C4-2B (cell line): ENCODE measurements around the gene GMPR.

Source experiments
- CTCF ChIP-seq: fragments of 450-650 bp; conservative IDR thresholded peaks from 2 replicates; pipeline ENCODE4 v1.5.1; 2017; ENCODE audit warnings: mild to moderate bottlenecking
- ZFX ChIP-seq: fragments of 450-650 bp; IDR thresholded peaks from 2 replicates; pipeline ENCODE4 v1.6.1; 2017

DNA sequence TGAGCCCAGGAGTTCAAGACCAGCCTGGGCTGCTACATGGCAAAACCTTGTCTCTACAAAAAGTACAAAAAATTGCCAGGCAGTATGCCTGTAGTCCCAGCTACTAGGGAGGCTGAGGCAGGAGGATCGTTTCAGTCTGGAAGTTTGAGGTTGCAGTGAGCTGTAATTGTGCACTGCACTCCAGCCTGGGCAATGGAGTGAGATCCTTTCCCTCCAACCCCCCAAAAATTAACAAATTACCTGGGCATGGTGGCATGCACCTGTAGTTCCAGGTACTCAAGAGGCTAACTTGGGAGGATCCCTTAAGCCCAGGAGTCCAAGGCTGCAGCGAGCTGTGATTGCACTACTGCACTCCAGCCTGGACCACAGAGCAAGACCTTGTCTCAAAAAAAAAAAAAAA lies 29.4 kb upstream of the GMPR start:
- TF ChIP-seq CTCF (no peak), ZFX (no peak)
